GM10847 (cell line): ENCODE measurements around the gene BRPF3.

Experiments
- POLR2A ChIP-seq: IDR thresholded peaks from 2 replicates; pipeline ENCODE4 v1.6.1; 2011; ENCODE audit not compliant: insufficient read length; ENCODE audit errors: extremely low read depth

Gene BRPF3

DNA sequence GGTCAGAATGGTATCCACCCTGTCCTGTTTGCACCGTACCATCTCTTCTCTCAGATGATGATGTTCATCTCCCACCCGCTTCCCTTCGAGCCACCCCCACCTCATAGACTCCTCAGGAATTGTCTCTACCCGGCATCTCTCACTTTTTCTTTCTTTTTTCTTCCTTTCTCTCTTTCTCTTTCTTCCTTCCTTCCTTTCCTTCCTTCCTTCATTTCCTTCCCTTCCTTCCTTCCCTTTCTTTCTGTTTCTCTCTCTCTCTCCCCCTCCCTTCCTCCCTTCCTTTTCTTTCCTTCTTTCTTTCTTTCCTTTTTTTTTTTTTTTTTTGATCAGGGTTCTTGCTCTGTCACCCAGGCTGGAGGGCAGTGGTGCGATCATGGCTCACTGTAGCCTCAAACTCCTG, 45.6 kb downstream of the BRPF3 start:
- TF ChIP-seq POLR2A: no peak

DNA sequence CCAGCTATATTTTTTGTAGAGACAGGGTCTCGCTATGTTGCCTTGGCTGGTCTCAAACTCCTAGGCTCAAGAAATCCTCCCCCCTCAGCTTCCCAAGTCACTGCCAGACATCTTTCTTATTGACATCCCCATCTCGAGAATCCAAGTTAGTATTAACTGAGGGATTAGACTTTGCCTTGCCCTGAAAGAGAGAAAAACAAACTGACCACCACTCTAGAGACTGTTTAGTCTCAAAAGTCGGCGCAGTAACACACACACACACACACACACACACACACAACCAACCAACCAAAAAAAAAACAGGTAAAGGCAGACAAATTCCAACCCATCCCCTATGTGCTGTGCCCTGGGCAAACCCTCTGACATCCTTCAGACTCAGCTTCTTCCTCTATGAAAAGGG, 46.1 kb downstream of the BRPF3 start:
- no peak for TF ChIP-seq POLR2A

GRCh38 chr6:36243562-36244212, 47.1 kb downstream of the BRPF3 start:
- TF ChIP-seq POLR2A: no peak

DNA sequence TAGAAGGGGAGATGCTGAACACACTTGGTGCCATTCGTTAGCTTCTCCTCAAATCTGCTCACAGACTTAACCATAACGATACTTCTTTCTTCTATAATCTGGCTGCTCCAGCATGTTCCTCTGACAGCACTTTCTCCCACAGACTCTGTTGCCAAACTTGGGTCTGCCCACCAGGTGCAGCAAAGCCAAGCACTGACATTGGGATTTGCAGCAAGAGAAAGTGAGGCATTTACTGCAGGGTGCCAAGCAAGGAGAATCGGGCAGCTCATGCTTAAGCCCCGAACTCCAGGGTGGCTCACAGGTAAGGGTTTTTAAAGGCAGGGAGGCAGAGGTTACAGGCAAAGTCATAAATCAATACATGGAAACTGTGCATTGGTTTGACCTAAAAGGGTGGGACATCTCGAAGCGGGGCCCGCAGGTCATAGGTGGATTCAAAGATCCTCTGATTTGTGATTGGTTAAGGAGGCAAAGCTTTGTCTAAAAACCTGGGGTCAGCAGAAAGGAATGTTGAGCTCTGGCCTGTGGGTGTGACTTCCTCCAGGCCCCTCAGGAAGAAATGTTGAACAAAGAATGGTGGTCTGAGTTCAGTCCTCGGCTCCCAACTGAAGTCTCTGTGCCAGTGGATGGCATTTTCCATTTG, 48.2 kb downstream of the BRPF3 start:
- TF ChIP-seq POLR2A: no peak

DNA sequence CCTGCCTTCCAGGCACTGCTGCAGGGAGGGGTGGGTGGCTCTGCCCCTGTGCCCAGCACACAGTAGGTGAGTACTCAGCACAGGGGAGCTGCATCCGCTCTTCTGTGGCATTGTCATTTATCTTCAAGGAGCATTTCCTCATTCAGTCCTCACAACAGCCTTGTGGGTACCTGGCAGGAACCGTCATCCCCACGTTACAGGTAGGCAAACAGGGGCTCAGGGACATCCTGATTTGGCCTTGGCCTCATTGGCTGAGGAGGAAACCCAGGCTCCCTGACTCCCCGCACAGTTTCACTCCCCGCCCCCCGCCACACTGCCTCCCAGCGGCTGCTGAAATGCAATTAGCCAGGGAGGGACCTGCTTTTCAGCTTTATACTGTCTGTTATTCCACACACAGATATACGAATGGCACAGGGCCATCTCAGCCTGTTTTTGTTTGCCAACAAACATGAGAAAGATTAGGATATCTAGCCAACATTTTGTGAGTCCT, 49.1 kb downstream of the BRPF3 start:
- TF ChIP-seq POLR2A: no peak

- no peak for TF ChIP-seq POLR2A
Measured at GRCh38 chr6:36246506-36247268, 50.1 kb downstream of the BRPF3 start.

DNA sequence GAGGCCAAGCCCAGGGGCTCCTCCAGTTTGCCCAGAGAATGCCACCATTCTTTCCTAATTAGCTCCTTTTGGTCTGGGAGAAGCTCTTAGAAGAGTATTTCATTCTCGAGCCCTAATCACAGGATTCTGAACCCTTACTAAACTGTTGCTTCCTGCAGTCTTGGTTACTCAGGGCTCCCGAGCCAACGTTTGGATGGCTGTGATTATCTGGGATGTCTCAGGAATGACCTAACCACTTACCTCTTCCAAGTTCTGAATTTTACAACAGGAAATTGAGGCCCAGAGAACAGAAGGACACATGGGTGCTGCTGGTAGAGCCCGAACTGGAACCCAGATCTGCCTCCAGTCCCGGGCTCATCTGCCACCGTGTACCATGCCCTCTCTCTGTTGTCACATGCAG, 51.1 kb downstream of the BRPF3 start:
- no peak for TF ChIP-seq POLR2A

DNA sequence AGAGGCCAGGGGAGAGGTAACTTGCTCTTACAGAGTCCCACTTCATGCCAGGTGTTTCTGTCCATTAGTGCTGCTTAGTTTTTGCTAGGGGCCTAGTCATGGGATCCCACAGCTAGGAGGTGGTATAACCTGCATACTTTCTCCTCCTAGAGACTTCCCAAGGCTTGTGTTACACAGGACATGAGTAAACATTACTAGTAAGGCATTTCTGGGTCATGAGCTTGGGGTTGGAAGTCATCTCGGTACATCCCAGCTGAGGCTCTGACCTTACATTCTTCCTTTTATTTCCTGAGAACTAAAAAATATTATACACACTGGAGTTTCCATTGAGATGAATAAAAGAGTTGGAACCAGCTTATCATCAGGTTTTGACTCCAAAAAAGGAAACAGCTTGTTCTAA, 52.4 kb downstream of the BRPF3 start:
- TF ChIP-seq POLR2A: no peak

GRCh38 chr6:36249536-36249935, 53.0 kb downstream of the BRPF3 start:
- no peak for TF ChIP-seq POLR2A

DNA sequence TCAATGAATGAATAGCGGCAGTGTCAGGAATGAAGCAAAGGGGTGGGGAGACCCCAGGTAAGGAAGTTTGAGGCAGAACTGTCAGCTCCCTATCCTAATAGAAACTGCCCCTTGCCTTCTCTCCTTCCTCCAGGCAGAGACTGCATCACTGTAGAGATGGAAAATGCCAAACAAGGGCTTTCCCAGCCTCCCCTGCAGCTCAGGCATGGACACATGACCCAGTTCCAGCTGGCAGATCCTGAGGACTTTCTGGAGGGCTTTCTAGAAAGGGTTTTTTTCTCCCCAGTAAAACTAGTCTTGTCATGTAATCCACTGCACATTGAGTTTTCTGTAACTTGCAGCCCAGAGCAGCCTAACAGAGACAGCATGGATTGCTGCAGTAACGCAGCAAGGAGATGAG, 55.5 kb downstream of the BRPF3 start:
- TF ChIP-seq POLR2A: no peak

GRCh38 chr6:36263390-36264000, 67.0 kb downstream of the BRPF3 start:
- TF ChIP-seq POLR2A: no peak

GRCh38 chr6:36265744-36266143, 69.2 kb downstream of the BRPF3 start:
- TF ChIP-seq POLR2A: no peak

DNA sequence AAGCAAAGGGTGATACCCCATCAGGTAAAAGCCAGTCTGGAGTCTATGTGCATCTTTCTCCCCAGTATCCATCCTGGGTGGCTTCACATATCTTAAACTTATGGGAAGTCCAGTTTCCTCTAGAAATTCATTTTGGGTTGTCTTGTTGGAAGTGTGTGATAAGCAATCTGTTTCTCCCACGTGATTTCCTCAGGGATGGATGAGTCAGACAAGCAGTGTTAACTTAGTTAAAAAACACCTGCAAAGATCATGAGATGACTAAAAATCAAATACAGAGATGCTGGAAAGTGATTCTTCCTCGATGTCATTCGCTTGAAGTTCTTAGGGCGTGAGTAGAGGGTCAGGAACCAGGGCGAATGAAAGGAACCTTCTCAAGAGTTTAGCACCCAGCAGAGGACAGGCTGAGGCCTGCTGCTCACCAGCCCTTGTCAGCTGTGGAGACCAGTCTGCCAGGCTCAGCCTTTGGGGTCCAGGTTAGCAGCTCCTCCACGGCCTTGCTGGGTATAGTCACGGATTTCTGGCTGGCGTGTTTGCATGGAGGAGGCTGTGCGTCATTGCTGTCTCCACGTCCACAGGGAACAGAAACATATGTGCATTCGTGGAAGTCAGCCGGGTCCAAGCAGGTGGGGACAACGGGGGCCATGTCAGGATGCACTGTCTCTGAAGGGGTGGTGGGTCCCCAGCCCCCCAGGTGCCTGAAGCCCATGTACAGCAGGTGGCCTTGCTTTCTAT, 70.5 kb downstream of the BRPF3 start:
- no peak for TF ChIP-seq POLR2A

DNA sequence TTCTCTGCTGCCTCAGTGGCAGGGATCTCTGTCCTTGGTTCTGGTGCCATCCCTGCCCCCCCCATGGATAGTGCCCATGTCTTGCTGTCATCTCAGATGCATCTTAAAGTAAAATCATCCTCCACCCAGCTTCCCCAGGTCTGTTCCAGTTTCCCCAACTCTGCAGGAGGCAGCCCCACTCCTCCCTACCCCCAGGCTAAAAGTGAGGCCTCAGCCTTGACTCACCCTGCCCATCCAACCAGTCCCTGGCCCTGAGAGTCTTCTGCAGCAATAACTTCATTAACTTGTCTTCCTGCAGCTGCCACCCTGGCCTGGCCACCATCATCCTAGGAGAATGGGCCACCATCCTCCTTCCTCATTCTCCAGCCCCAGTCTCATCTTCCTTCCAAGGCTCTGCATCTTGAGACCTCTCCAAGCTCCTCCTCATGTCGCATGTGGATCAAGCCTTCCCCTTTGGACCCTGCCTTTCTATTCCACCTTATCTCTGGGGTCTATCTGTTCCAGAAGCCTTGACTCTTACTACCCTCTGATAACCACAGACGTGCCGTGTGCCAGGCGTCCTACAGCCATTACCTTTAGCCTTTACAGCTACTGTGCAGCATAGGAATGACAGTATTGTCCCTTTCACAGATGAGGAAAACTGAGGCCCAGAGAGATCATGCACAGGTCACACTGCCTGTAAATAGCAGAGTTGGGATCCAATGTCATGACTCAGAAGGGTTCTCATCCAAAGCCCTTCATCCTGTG, 71.4 kb downstream of the BRPF3 start:
- no peak for TF ChIP-seq POLR2A
